HG03442 (cell line): ENCODE measurements around the gene METTL14.

Source experiments
- ATAC-seq: cut with Tn5 transposase; IDR thresholded peaks from one replicate; pipeline ENCODE4 v1.9.1; 2021; ENCODE audit warnings: mild to moderate bottlenecking, moderate library complexity; ENCODE audit not compliant: unreplicated experiment

METTL14 gene

DNA sequence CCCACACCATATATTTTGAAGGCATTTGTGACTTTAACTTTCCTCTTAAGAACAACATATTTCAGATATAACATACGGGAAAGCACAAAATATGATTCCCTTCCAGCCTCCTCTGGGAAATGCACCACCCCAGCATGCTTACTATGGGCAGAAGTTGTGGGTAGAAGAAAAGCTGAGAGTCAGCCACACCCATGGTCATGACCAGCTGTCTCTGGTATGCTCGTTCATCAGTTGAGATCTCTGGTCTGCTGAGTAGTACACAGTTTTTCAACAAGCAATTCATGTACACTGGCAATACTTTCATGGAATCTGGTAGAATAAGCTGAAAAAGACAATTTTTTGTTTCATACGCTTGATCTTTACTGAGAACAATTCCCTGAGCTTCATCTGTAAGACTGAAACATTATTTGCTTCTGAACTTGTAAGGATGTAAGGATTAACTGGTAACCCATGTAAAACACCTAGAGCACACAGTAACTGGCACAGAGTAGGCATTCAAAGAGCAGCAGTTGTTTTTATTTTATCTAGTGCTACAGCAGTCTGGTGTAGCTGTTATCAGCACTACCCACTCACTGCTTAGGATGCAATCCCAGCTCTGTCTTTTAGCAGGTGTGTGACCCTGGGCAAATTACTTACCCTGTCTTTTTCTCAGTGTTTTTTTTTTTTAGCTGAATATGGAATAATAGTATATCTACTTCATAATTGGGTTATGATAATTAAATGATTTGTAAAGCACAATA, 47.6 kb downstream of the METTL14 start:
- no peak for ATAC-seq

DNA sequence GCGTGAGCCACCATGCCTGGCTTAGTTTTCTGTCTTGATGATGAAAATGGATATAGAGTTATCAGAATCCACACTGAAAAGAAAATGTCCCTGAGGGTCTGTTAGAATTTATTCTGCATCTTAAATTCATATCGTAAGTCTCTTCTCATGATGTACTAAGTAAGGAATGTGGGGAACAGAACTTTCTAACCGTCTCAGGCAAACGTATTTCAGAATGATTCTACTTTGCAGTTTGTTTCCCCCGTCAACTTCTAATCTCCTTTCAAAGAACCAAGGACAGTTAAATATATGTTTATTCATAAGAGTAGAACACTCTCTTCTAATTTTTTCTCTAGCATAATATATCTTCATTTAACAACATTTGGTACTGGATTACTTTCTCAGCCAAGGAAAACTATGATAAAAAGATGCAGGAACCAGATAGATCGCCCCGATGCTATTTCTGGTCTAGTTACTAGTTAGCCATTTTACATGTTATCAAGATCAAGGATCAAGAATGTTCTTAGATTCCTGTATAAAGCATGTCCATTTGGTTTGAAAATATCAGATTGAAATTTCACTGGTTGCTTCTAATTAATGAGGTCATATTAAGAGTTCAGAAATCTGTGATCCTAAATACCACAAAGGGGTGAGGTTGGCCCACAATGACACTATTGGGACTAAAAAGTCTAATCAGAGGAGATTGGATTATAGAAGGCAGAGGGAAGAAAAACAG, 49.5 kb downstream of the METTL14 start:
- ATAC-seq, result no peak

DNA sequence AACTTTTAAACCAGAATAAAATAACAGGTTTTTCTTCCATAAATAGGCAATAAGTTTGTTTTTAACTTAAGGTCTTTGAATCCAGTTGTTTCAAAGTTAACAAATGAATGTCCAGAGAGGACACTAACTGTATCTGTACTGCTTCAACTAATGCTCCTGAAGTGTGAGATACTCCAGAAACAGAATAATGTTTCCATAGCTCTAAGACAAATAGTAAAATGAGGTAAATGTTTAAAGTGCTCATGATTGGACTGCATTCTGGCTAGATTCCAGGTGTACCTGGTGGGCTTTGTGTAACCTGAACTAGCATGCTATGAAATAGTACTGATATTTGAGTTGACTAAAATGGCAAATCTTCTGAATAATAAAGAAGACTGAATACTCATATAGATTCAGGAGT, 51.7 kb downstream of the METTL14 start:
- no peak for ATAC-seq

DNA sequence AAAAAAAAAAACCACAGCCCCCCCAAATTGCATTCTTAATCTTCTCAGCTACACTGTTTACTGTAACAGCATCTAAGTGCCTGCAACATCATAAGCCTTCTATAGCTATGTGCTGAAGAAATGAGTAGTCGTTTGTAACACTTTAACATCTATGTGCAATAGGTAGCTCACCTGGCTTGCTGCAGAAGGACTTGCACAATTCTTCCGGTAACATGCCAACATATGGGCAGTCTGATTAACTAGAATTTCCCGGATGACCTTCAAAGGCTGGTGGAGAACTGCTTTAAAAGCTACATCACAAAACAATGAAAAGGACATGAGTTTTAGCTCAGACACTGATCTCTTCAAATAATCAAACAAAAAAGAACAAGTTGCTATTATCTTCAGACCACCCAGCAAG, 52.9 kb downstream of the METTL14 start:
- ATAC-seq, result no peak

DNA sequence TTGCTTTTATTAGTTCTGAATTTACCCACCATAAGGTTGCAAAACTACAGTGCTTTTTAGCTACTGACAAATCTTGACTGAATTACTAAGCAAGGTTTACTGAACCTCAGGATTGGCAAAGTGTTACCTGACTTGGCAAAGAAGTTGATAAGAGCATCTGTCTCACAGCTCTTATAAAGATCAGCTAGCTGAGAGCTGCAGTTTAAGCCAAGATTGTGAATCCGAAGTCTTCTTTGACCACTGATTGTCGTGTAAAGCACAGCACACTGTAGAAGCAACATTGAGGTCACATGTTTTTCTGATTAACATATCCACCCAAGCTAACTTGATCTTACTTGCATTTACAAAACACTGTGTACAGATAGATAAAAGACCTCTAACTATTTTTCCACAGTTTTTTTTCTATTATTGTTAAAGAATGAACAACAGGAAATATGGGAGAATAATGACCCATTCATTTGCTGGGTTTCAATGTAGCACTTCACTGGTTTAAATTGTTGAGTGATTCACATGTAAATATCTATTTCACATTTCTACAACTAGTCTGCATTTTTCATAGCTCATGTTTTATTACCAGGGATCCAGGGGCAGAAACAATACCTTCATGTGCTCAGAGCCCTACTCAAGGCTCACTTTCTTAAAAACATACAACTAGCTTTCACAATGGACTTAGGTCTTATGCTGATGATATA, 54.0 kb downstream of the METTL14 start:
- ATAC-seq, result no peak

DNA sequence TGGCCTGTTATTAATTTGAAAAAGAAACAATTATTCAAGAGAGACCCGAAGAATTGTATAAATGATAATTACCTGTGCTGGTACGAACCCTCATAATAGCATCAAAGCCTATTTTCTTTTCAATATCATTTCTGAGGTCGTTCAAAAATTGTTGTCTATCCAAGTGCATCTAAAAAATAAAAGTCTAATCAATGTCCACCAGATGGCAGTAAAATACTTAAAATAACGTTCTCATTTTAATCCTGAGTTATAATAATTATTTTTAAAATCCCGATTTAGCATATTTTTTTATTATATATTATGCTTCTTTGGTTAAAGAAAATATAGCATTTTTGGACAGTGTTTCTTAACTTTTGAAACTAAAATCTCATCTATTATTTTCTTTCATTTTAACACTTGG, 55.7 kb downstream of the METTL14 start:
- no peak for ATAC-seq

DNA sequence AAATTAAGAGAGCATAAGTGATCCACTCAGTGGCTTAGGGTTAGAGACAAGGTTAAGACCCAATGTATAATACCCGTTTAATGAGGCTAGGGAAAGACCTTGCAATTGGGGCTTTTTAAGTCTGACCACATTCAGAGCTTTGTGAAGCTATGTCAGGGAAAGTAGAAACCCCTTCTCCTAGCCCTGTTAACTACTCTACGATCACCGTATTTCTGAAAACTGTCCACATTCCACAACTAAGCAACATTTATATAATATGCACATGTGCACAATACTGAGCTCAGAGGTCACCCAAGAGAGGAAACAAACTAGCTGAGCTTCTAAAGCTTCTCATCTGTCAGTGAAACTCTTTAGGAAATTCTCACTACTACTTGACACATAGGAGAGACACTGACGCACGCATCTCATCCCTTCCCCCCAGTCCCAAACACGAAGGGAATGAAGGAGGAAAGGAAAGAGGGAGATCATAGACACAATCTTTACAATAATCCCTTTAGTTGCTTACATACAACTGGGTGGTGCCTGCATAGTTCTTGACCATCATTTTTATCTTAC, 56.2 kb downstream of the METTL14 start:
- ATAC-seq, result no peak

DNA sequence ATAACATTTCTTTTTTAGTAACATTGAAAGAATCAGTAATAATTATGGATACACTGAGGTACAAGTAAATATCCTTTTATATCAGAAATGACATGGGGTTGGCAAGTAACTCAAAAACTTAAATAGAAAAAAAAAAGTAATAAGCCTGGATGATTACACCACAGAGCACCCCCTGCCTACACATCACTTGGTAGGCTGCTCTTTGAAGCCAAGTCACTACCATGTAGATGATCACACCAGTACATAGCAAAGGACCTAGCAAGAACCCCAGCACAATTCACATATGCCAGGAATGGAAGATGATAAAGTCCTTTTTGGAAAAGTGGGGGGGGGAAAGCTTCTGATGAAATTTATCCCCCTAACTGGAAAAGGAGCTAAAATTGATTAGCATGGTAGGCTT, 56.9 kb downstream of the METTL14 start:
- ATAC-seq, result no peak

DNA sequence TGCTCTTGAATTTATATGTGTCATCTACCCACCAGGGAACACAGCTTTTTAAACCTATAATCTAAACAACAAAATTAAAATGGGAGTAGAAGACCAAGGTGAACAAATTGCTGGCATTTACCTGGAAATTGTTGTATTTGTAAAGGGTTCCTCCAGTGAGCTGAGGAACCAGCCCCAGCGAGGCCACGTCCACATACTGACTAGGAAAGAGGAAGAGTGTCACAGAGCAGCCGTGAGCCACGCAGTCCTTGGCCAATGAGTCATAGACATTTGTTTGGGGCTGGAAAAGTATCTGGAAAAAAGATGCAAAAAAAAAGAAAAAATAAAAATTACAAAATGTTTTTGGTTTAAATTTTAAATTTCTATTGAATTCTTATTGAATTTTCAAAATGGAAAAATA, 58.7 kb downstream of the METTL14 start:
- no peak for ATAC-seq

DNA sequence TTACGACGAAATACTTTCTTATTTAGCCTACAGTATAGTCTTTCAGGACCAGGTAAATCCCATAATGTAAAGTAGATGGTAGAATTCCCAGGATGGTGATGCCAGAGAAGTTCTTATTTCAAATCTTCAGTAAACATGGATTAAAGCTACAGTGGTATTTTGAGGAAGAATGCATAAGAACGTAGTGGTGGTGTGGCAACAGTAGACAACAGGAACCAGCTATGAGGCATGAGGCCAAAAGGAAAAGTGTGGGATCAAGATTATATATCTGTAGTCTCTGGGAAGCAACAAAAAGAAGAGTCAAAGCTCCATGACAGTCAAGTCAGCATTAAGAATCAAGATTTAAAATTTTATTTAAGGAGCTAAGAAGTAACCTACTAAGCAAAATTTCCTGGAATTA, 60.2 kb downstream of the METTL14 start:
- no peak for ATAC-seq

DNA sequence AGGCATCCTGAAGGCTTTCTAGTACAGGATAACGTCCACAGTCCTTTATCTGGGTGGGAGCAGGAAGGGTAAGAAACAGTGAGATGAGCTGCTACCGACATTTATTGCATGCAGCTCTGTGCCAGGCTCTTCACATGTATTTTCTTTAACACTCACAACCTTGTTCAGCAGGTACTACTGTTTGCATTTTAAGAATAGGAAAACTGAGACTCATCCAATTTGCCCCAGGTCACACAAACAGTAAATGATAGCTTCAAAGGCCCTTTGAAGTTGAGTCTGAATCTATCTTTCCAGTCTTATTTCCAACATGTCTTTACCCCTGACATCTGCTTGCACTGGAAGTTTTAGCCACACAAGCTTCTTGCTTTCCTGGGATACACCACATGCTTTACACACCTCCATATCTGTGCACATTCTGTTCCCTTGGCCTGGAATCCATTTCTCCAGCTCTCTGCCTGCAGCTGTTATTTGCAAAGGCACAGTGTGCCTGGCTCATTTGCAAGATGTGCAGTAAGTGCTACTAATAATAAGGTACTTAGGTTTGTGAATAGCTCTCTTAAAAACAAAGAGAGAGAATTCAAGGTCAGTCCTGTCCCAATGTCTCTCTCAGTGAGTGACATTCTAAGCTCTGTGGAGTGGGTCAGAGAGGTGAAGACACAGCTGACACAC, 61.2 kb downstream of the METTL14 start:
- no peak for ATAC-seq

DNA sequence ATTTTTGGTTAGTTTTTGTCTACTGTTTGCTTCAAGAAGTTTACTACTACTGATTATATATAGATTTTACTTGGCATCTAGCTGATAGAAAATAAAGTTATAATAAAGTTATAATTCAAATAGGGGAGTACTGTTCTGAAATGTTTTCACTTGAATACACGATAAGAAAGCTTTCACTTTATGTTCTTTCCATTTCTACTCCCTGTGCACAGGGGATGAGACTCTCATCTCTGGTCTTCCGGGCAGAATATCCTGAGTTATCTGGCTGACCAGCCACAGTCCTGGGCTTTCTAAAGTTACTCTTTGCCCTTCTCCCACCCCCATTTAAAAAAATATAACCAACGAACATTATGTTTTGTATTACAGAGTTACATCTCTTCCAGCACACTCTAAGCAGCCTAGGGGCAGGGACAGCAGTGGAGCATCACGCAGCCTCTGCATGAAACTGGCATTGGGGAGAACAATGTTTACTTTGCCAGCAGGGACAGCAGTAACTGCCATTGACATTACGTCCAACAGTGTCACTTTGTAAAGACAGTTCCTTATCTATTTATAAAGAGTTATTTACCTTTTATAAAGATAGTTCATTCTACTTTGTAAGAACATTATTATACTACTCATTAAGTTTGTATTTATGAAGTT, 64.3 kb downstream of the METTL14 start:
- ATAC-seq, result no peak

DNA sequence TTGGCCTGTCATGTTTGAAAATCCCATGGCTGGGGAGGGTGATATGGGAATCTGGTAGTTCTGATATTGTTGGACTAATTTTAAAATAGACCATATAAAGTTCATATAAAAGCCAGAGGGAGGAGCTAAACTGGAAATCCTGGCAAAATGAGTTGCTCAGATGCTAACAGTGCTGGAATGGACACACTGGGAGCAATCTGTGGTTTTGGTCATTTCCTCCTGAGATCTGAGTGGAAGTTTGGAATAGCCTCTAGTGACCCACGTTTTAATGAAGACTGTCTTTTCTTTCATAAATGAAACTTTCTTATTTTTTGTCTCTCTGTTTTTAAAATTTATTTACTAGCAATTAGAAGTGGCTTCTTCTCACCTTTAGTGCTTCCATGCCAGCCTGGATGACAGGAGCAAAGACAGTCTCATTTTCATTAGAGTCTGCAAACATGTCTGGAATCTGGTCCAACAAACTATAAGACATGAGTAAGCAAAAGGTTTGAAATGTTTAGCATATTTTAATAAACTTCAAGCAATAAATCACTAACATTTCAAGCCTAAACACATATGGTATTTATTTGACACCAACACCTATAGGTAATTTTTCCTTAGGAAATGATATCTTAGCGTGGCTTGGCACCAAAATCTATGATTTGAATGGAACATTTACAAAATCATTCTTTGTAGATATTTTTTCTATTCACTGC, 66.6 kb downstream of the METTL14 start:
- ATAC-seq, result no peak

DNA sequence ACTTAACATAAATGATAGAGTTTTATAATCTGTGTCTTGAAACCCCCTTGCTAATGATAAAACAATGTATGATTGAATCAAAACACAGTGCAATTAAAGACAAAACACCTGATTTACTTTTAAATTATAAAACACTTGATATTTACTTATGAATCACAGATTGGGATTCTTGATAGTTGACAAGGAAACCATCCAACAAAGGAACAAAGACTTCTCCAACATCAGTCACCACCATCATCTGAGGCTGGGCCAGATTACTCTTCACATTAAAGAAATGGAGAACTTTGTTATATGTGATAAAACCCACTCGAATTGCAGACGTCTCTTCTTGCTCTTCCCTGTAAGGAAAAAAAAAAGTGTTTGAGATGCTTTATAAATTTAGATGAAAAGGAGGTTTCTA, 67.4 kb downstream of the METTL14 start:
- no peak for ATAC-seq

DNA sequence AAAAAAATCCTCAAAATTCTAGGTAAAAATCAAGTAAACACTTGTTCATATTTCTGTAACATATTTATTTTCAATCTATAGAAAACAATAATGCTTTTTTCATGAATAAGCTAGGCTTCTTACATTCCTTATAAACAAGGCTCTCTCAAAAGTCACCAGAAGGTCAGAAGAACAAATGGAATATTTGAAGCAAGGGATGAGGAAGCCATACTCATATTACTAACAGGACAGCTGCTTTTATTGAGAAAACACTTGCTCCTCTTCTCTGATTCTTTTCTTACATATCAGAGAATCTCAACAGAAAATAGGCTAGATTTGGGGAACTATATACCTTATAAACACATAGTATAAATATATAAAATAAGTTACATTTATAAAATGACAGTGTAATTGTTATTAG, 67.9 kb downstream of the METTL14 start:
- ATAC-seq, result no peak

DNA sequence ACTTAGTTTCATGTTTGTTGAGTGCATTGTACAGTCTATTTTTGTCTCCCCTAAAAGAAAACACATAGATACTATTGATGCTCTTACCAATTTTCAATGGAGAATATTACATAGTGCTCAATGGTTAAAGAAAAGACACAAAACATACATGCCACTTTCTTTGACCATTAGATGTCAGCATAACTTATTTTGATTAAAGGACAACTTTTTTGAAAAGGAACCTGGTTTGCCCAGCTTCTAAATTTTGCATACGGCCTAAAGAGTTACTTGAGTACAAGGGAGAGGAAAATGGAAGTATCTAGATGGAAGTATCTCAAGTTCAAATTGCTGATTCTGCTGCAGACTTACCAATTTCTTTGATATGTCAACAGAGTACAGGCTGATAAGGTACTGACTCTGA, 68.5 kb downstream of the METTL14 start:
- ATAC-seq, result no peak

DNA sequence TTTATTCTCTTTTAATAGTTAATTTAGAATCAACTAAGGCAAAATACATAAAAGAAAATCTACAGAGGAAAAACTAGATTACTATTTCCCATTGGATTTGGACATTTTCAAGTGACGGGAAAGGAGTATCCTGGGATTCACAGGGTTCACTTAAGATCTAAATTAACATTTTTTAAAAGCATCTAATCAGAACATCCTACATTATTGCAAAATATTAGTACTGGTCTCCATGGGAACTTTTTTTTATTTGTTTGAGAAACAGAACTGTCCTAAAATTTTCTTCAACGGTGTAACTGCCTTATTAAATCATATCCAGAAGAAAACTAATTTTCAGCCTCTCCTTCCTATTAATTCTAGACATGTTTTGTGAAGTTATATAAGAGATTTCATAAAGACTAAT, 69.7 kb downstream of the METTL14 start:
- ATAC-seq, result no peak

DNA sequence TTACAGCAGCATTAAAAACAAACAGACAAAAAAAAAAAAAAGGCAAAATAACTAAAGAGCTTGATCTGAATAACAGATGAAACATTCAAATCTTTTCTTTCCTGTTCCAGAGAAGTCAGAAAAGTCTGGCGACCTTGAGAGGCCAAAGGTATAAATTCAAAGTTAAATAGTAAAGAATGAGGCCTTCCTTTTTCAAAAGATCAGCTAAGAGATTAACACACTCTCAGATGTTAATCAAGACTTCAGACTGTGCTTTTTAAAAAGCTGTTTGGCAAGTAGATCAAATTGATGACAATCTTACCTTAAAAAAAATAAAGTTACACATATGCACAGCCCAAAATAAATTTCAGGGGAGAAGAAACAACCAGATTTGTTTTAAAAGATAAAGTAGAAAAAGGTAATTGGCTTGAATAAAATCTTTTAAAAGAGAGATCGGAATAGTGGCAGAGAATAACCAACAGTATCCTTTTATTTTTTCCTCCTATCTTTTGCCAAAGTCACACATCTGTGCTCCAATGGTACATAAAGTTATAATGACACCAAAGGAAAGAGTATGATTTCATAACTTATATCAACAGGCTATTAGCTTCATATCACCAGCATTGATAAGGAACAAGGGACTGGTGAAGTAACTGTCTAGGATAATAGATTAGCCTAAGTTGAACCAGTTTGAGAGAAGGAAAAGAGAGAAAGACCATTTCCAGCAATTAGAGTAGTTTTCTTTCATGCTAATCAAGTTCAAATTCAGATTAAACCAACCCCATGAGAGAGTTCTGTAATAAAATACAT, 70.4 kb downstream of the METTL14 start:
- ATAC-seq, result no peak

DNA sequence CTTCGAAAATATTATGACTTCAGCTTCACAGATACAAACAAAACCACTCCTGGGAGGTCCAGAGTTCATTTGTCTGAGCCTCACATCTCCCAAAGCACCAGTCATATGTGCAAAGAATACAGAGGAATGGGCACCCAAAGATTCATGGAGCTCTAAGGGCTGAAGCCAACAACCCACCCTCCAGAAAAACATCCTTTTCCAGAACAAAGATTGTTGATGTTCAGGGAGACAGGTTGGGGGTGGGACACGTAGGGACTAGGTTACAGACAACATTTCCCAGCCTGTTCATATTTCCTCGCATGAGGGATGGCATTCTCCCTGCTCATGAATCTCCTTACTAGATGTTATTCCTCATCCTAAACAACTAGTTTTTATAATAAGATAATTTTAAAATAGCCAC, 71.2 kb downstream of the METTL14 start:
- no peak for ATAC-seq
